Sigmoid colon (tissue), 3 donors: ENCODE data around the gene GRXCR1.

Experiments used
- CTCF ChIP-seq, 4 experiments: fragments of 450-650 bp in 3 of 4; fragments of 200-600 bp in 1 of 4; IDR thresholded peaks; one replicate each; pipeline ENCODE4 v1.5.1; 2016 to 2019; ENCODE audit warnings: antibody characterized with exemption in 4 of 4, mild to moderate bottlenecking in 3 of 4, moderate library complexity in 2 of 4
- POLR2A ChIP-seq, 2 donors: fragments of 450-650 bp; IDR thresholded peaks; one replicate each; pipeline ENCODE4 v1.6.1; 2016; ENCODE audit warnings: antibody characterized with exemption in 2 of 2, mild to moderate bottlenecking in 2 of 2, moderate library complexity in 2 of 2

DNA sequence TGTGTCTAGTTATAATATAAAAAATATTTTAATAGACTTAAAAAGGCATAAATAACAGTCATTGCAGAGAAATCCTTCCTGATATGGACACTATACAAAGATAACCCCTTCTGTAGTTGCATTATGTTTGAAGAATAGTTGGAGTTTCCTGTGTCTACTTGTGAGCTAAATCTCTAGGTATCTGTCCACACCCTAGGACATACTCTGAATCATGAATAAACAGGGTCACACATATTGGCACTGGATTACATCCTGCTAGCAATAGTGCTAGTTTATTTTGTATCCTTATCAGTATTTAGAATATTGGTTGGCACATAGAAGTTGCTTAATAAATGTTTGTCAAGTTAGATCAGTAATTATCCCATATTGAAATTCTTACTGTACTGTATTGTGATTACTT lies 173.9 kb downstream of the GRXCR1 start:
- TF ChIP-seq CTCF (IDR thresholded peaks at IDR 0.05) (no peak), POLR2A (IDR thresholded peaks at IDR 0.05) (no peak)
